ENCODE data around the gene FRYL.

FRYL gene

DNA sequence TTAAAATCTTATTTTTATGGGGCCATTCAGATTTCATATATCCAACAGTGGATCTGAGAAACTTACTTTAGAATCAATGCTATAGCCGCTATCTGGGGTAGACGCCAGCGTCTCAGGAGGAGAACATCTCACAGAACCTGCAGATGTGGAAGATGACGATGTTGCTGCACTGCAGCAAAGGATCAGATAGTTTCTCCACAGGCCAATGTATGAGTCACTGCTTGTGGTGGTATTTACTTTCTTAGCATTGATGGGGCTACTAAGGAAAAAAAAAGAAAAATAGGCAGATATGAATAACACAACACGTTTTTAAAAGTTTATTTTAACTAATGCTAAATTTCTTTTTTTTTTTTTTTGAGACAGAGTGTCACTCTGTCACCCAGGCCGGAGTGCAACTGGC is 204.1 kb downstream of the FRYL start:
- peaks cover 5% of the 10 kb centered on the region for H3K4me1 Mint-ChIP-seq (ENCODE audit: low read depth)
- peaks cover 9% of the 10 kb centered on the region for H3K36me3 Mint-ChIP-seq
- H3K4me3 Mint-ChIP-seq, result no peak overlapping the region
- no peaks in the 10 kb centered on the region for H3K27me3 Mint-ChIP-seq
- H3K27ac Mint-ChIP-seq, result no peak overlapping the region
- H3K9me3 Mint-ChIP-seq (ENCODE audit: low read depth), result no peaks in the 10 kb centered on the region

DNA sequence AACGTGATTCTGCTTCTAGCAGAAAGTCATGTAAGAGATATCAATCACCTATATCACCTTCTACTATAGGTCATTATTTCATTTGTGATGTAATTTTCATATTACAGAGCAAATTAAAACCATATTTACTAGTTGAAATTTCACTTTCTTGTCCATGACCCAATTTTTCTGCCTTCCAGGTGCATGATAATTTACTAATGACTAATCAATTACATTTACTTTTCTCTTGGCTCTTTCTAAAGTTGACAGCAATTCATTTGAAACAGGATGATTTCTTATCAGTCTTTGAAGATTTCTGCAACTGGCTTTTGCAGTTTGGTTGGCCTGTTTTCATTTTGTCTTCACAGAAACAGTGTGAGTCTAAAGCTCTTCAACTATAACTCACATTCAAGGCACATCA is 208.6 kb downstream of the FRYL start:
- Mint-ChIP-seq H3K4me1 (ENCODE audit: low read depth) (no peaks in the 10 kb centered on the region), H3K4me3 (no peak overlapping the region), H3K27ac (no peak overlapping the region), H3K9me3 (ENCODE audit: low read depth) (no peaks in the 10 kb centered on the region), H3K36me3 (peaks cover 9% of the 10 kb centered on the region), H3K27me3 (no peaks in the 10 kb centered on the region)

DNA sequence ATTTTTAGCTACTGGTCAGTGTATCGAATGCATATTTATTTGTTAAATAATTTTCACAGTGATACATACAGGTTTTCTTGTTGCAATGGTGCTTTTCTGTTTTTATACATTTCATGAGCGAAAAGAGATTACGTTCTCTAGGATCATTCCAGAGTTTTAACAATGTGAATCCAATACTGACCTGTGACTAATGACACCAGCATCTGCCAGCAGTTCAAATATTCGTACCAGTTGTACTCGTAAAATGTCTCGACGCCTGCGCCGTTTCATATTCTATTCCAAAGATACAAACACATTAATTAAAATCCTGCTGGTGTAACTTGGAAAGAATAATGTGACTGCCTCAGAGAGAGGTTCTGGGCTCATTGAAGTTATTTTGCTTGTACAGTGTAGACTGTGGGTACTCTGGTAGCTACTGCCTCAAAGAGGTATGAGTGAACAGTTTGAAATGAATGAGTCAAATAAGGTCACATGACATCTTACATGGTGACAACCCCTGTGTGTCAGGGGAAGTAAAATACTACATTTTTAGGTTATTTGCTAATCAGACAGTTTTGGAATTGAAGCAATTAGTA is 209.3 kb downstream of the FRYL start:
- Mint-ChIP-seq H3K36me3 (peaks cover 9% of the 10 kb centered on the region), H3K27ac (no peak overlapping the region), H3K9me3 (ENCODE audit: low read depth) (no peaks in the 10 kb centered on the region), H3K27me3 (no peaks in the 10 kb centered on the region), H3K4me1 (ENCODE audit: low read depth) (no peaks in the 10 kb centered on the region), H3K4me3 (no peak overlapping the region)

DNA sequence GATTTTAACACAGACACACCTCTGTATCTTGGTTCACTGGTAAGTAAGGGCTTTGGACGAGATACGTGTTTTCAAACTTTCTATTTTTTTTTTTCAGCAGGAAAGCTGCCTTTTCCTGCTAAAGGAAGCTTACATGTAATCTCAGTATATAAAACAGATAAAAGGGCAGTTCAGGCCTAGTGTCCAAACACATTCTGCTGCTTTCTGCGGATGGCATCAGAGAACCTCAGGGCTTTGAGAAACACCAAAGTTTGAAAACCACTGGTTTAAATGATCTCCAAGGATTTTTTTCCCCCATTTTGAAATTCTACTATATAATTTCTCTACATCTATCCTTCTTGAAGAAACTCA is 214.1 kb downstream of the FRYL start:
- Mint-ChIP-seq H3K36me3 (no peaks in the 10 kb centered on the region), H3K27me3 (no peaks in the 10 kb centered on the region), H3K9me3 (ENCODE audit: low read depth) (no peaks in the 10 kb centered on the region), H3K4me1 (ENCODE audit: low read depth) (no peaks in the 10 kb centered on the region), H3K27ac (no peak overlapping the region), H3K4me3 (no peak overlapping the region)

DNA sequence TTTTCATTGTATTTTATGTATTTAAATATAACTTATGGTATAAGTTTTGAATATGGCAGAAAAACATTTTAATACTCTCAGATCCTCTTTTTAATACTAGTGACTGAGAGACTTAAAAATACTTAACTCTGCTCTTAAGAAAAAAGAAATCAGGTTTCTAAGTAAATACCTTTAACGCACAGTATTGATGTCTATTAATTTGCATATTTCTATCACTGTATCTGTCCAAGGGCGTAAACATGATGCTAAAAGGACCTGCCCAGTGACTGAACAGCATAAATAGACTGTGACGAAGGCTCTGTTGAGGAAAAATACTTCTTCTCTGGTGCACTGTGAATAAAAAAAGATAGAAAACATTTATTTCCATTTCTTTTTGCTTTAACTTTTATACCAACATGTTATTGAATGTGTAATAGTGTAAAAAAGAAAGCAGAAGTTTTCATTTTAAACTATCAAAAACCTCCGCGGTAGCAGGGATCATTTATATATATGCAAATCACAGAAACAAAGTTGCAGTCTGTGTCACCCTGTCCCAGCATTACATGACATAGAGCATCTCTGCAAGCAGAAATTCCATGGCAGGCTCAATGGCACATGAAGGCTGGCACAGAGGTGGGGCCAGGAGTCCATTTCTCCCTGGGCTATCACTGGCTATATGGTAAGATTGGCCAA is 214.6 kb downstream of the FRYL start:
- Mint-ChIP-seq H3K9me3 (ENCODE audit: low read depth) (no peaks in the 10 kb centered on the region), H3K4me1 (ENCODE audit: low read depth) (no peaks in the 10 kb centered on the region), H3K27ac (no peak overlapping the region), H3K36me3 (no peaks in the 10 kb centered on the region), H3K4me3 (no peak overlapping the region), H3K27me3 (no peaks in the 10 kb centered on the region)

DNA sequence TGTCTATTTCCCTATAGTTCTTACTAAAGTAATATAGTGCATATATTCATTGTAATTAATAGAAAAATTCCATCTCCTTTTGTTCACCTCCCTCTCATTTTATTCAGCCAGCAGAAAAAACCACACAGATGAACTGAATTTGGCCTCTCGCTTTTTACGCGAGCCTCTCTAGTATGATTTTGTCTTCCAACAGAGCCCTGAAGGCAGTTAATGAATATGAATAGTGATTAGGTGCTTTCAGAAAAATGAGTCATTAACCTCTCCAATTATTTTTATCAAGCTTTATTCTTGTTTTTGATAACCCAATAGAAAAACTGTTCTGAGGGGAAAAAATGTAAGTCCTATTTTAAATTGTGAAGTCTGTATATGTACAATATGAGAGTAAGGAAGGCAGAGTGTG is 215.9 kb downstream of the FRYL start:
- Mint-ChIP-seq H3K27me3 (no peaks in the 10 kb centered on the region), H3K36me3 (peaks cover 4% of the 10 kb centered on the region), H3K4me1 (ENCODE audit: low read depth) (no peaks in the 10 kb centered on the region), H3K27ac (no peak overlapping the region), H3K4me3 (no peak overlapping the region), H3K9me3 (ENCODE audit: low read depth) (no peaks in the 10 kb centered on the region)

DNA sequence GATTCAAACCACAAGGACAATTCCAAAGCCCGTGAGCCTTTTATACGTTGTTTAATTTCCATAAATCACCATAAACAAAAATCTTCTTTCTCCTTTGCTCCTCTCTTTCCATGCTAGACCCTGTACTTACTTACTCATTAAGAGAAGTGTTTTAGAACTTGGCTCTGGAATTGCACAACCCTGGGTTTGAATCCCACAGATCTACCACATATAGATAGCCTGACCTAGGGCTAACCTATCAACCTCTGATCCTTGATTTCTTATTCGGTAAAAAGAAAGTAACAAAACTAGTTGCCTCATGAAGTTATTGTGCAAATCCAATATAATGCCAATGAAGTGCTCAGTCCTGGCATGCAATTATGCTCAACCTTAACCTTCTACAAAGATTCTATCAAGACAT is 221.3 kb downstream of the FRYL start:
- H3K27me3 Mint-ChIP-seq, result no peaks in the 10 kb centered on the region
- no peak overlapping the region for H3K4me3 Mint-ChIP-seq
- H3K9me3 Mint-ChIP-seq (ENCODE audit: low read depth), result peaks cover 4% of the 10 kb centered on the region
- H3K36me3 Mint-ChIP-seq, result peaks cover 37% of the 10 kb centered on the region
- peak overlapping the region; percentile 38 for H3K27ac Mint-ChIP-seq
- H3K4me1 Mint-ChIP-seq (ENCODE audit: low read depth), result no peaks in the 10 kb centered on the region

DNA sequence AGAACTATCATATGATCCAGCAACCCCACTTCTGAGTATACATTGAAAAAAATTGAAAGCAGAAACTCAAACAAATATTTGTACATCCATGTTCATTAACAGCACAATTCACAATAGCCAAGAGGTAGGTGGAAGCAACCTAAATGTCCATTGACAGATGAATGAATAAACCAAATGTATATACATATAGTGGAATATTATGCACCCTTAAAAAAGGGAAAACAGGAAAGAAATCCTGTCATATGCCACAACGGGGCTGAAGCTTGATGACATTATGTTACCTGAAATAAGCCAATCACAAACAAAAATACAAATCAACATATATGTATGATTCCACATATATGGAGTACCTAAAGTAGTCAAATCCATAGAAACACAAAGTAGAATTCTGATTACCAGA is 222.1 kb downstream of the FRYL start:
- no peak overlapping the region for H3K27ac Mint-ChIP-seq
- H3K4me1 Mint-ChIP-seq (ENCODE audit: low read depth), result no peaks in the 10 kb centered on the region
- peaks cover 42% of the 10 kb centered on the region for H3K36me3 Mint-ChIP-seq
- H3K27me3 Mint-ChIP-seq, result no peaks in the 10 kb centered on the region
- H3K9me3 Mint-ChIP-seq (ENCODE audit: low read depth), result peaks cover 4% of the 10 kb centered on the region
- no peak overlapping the region for H3K4me3 Mint-ChIP-seq

DNA sequence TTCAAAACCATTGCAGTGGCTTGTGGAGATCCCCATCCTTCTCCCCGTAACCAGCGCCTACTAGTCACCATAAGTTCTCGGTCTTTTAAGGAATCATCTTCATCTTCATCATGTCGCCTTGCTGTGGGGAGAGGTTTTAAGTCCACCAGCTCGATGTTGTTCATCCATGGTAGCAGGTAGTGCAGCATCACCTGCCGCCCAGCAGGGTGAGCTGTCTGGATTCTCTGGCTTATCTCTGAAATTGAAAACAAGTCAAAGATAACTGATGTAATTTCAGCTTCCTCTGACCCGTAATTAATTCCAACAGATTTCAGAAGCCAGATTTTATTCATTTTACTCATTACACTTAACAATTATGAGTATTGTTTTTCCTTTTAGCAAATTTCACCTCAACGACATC is 222.6 kb downstream of the FRYL start:
- Mint-ChIP-seq H3K27me3 (no peaks in the 10 kb centered on the region), H3K4me1 (ENCODE audit: low read depth) (no peaks in the 10 kb centered on the region), H3K27ac (no peak overlapping the region), H3K4me3 (no peak overlapping the region), H3K9me3 (ENCODE audit: low read depth) (peaks cover 4% of the 10 kb centered on the region), H3K36me3 (peaks cover 43% of the 10 kb centered on the region)

DNA sequence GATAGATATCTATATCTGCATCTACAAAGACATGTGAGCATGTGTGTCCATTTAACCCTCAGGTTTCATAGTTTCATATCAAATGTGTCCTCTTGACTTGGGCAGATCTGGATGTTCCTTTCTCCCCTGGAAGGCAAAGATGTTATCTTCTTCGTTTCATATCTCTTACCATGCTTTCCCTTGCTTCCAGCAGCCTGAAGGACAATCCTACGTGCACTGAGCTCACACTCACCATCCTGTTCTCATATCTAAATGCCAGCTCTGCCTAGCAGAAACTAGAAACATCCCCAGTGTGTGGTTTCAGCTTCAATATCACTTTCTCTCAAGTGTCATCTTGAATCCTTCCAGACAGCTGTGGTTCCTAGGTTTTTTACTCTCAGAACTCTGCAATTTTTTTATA is 223.8 kb downstream of the FRYL start:
- Mint-ChIP-seq H3K27ac (no peak overlapping the region), H3K4me3 (no peak overlapping the region), H3K4me1 (ENCODE audit: low read depth) (no peaks in the 10 kb centered on the region), H3K27me3 (no peaks in the 10 kb centered on the region), H3K36me3 (peaks cover 43% of the 10 kb centered on the region), H3K9me3 (ENCODE audit: low read depth) (peaks cover 4% of the 10 kb centered on the region)

DNA sequence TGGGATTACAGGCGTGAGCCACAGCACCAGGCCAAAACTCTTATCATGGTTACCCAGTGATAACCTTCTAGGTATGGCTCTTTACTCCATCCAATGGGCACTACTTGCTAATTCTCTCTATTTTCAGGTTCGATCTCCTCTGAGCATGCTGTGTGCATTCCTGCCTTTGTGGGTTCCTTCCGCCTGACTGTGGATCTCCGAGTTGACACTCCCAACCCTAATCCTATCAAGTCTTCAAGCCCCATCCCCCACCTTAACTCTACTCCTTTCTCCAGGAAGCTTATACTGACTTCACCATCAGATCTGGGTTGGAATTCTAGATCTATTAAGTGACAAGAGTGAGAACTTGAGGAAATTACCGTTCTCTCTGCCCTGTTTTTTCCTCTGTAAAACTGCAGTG is 225.5 kb downstream of the FRYL start:
- Mint-ChIP-seq H3K9me3 (ENCODE audit: low read depth) (peaks cover 4% of the 10 kb centered on the region), H3K4me3 (no peak overlapping the region), H3K27ac (peak overlapping the region; percentile 50), H3K27me3 (no peaks in the 10 kb centered on the region), H3K36me3 (peaks cover 40% of the 10 kb centered on the region), H3K4me1 (ENCODE audit: low read depth) (no peaks in the 10 kb centered on the region)

DNA sequence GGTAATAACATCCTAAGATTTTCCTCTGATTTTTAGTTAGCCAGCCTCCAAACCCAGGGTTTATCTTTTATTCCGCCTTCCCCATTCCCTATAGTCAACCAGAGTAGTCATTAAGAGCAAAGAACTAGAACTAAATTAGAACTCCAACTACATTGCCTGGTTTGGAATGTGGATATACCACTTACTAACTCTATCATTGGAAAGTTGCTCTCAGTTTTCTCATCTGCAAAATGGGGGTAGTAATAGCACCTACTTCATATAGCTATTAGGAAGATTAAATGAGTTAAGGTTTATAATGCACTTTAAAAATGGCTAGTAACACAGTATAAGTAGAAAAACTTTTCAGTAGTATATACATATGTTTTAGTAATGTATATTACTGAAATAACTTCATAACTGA is 226.4 kb downstream of the FRYL start:
- H3K27me3 Mint-ChIP-seq, result no peaks in the 10 kb centered on the region
- no peak overlapping the region for H3K27ac Mint-ChIP-seq
- no peaks in the 10 kb centered on the region for H3K4me1 Mint-ChIP-seq (ENCODE audit: low read depth)
- H3K36me3 Mint-ChIP-seq, result peaks cover 35% of the 10 kb centered on the region
- peaks cover under 1% of the 10 kb centered on the region for H3K9me3 Mint-ChIP-seq (ENCODE audit: low read depth)
- no peak overlapping the region for H3K4me3 Mint-ChIP-seq

DNA sequence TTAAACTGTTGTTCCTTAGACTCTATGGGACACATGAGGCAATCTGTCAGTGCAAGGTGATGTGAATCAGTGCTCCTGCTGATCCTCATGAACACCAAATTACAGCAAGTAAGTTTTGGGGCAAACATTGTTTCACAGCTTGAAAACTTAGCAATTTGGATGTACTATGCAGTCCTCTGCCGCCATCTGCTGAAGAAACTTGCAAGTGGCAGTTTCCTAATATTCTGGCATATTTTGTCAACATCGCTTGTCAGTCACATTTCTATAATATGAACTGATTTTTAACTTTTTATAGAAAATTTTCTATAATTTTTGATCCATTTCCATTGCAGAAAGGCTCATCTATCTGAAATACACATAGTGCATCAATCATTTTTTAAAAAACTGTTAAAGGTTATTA is 233.7 kb downstream of the FRYL start:
- H3K36me3 Mint-ChIP-seq, result peaks cover 14% of the 10 kb centered on the region

DNA sequence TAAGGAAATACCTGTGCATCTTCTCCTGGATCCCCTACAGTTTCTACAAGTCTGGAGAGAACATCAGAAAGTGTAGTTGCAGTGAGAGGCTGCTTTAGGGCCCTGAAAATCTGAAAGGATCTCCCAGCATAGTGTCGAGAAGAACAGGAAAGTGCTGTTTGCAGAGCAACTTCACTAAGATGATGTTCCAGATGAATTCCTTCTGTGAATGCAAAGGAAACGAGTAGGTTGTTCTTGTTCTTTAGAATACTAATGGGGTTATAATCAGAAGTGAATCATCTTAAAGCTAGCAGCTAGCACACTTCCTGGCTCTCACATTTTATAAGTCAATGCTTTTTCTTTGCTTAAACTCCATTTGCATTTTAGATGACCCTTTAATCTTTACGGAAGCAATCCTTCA is 236.3 kb downstream of the FRYL start:
- no peaks in the 10 kb centered on the region for H3K9me3 Mint-ChIP-seq (ENCODE audit: low read depth)
- peaks cover 14% of the 10 kb centered on the region for H3K36me3 Mint-ChIP-seq
- no peak overlapping the region for H3K4me3 Mint-ChIP-seq
- no peak overlapping the region for H3K27ac Mint-ChIP-seq
- no peaks in the 10 kb centered on the region for H3K4me1 Mint-ChIP-seq (ENCODE audit: low read depth)
- no peaks in the 10 kb centered on the region for H3K27me3 Mint-ChIP-seq

More for the DNA sequence above, 233.7 kb downstream of the FRYL start:
- Mint-ChIP-seq H3K4me1 (ENCODE audit: low read depth) (no peaks in the 10 kb centered on the region), H3K9me3 (ENCODE audit: low read depth) (no peaks in the 10 kb centered on the region), H3K27ac (no peak overlapping the region), H3K27me3 (no peaks in the 10 kb centered on the region), H3K4me3 (no peak overlapping the region)

DNA sequence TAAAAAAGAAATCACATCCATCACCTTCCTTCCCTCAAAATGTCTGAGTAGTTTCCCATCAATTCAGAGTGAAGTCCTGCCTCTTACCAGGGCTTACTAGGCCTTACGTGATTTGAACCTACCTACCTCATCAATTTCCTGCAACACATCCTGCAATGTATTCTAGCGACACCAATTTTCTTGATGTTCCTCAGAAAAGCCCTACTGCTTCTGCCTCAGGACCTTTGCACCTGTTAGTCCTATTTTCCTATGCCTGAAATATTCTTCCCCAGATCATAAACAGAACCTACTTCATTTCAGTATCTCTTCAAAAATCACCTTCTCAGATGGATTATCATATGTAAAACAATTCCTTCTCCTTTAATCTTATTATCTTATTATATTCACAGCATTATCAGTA is 237.2 kb downstream of the FRYL start:
- Mint-ChIP-seq H3K4me3 (no peak overlapping the region), H3K9me3 (ENCODE audit: low read depth) (no peaks in the 10 kb centered on the region), H3K27ac (peak overlapping the region; percentile 74), H3K36me3 (peaks cover 7% of the 10 kb centered on the region), H3K27me3 (no peaks in the 10 kb centered on the region), H3K4me1 (ENCODE audit: low read depth) (no peaks in the 10 kb centered on the region)

DNA sequence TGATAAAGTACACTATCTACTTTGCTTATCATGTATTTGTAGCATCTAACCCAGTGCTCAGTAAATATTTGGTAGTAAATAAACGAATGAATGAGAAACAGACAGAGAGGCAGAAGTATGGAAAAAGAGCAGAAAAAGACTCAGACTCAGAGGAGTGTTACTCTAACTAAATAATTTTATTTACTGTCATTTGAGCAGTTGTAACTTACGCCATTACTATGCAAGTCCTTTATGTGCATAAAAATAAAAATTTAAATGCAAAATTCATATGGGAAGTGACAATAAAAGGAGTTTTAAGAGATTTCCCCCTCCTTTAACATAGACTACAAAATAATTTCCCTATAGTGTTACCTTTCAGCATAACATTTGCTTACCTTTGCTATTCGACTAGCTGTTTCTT is 240.5 kb downstream of the FRYL start:
- H3K4me1 Mint-ChIP-seq (ENCODE audit: low read depth), result no peaks in the 10 kb centered on the region
- no peaks in the 10 kb centered on the region for H3K27me3 Mint-ChIP-seq
- peaks cover 10% of the 10 kb centered on the region for H3K36me3 Mint-ChIP-seq
- no peak overlapping the region for H3K4me3 Mint-ChIP-seq
- H3K9me3 Mint-ChIP-seq (ENCODE audit: low read depth), result no peaks in the 10 kb centered on the region
- H3K27ac Mint-ChIP-seq, result no peak overlapping the region

Data from activated naive CD8-positive, alpha-beta T cell (primary cell).